Lower leg skin (tissue), 3 donors: ENCODE data around the gene FAM228B.

ENCODE experiments used
- CTCF ChIP-seq, 3 donors: fragments of 450-650 bp; IDR thresholded peaks; one replicate each; pipeline ENCODE4 v1.5.1; 2016; ENCODE audit warnings: antibody characterized with exemption in 3 of 3, mild to moderate bottlenecking in 3 of 3, moderate library complexity in 2 of 3
- POLR2A ChIP-seq, 2 donors: fragments of 450-650 bp; IDR thresholded peaks; one replicate each; pipeline ENCODE4 v1.6.1; 2016 to 2017; ENCODE audit warnings: antibody characterized with exemption in 2 of 2, mild to moderate bottlenecking in 1 of 2, moderate library complexity in 1 of 2

DNA sequence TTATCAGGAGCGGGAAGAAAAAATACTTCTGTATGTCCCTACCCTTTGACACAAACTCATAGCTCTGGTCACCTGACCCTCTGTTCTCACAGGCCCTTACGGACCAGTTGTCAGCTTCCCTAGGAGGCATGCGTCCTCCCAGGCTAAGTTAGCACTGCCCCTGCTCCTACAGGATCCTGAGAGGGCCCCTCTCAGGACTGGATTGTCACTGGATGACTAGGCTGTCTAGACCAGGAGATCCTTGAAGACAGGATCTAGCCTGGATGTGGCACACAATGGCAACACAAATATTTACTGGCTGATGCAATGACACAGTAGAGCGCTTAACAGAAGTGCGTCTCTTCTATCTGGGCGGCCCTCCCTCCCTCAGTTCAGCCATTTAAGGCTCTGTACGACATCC is 59.2 kb downstream of the FAM228B start:
- TF ChIP-seq CTCF (IDR thresholded peaks at IDR 0.05) (no peak), POLR2A (IDR thresholded peaks at IDR 0.05) (no peak)
